Activated CD8-positive, alpha-beta memory T cell treated with anti-CD3 and anti-CD28 coated beads, Interleukin-2, amount 50 U/mL, for 24 hours (primary cell): ENCODE measurements around the gene DNAJB14.
A peak's percentile ranks its signal among the peaks of the same experiment; 100 is the strongest.

Source experiments
- DNase-seq: peaks from one replicate; pipeline ENCODE4 v3.0.0-alpha.2; 2020; ENCODE audit errors: extremely low read depth

The DNAJB14 gene

DNA sequence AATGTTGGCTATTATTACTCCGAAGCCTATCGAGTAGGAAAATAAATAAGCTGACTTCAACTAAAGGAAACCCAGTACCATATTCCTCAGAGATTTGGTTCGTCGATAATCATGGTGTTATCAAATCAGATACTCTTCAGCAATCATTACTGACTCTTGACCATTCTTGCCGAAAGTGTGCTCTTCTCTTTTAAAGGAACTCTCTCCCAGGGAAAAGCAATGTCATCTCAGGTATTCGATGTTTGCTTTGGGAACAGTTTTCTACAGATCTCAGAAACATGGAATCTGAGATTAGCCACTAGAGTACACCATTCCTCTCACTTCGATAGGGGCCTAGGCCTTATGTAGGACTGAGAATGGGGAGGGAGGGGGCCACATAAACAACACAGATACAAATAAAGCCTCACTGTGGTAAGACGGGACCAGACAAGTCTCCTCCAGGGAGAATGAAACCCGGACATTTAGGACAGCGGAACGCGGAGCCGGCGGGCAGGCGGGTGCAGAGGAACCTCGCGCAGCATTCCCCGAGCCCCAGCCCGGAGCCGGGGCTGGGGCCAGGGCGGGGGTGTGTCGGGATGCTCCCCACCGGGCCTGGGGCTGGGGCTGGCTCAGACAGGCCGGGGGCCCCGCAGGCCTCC lies 581 bp downstream of the DNAJB14 start:
- no peak for DNase-seq

- no peak for DNase-seq
These were observed 2.4 kb downstream of the DNAJB14 start for GRCh38 chr4:99943904-99944437.

DNA sequence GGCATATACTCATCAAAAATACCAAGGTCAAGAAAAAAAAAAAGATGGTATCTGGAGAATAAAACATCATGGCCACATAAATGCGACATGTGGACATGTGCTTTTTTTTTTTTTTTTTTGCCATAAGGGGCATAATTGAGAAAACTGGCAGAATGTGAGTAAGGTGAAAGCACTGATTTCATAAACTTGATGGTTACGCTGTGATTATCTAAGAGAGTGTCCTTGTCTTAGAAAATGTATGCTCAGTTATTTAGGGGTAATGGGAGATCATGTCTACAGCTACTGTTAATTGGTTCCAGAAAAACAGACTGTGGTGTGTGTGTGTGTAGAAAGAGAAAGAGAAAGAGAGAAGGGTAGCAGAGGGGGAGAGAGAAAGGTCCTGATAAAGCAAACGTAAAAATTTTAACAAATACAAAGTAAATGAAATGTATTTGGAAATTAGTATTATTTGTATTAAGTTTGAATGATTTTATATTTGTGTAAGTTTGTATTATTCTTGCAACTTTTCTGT lies 8.1 kb downstream of the DNAJB14 start:
- no peak for DNase-seq

GRCh38 chr4:99934891-99935290 lies 11.5 kb downstream of the DNAJB14 start:
- no peak for DNase-seq

DNA sequence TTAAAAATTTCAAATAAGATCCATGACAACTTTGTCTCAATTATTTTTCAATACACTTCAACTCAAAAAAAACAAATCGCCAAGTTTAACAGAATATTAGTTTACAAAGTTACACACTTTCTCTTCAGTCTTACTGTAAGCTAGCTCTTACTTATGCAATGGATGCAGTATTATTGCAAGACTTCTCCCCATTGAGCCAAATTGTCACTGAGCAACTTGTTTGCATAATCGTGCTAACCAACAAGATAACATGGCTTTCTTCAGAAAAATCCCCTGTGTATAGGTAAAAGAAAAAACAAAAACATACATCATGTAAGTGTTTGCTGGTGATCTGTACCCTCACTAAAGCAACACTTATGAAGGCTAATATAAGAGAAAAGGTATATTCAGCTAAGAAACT lies 18.9 kb downstream of the DNAJB14 start:
- no peak for DNase-seq

DNA sequence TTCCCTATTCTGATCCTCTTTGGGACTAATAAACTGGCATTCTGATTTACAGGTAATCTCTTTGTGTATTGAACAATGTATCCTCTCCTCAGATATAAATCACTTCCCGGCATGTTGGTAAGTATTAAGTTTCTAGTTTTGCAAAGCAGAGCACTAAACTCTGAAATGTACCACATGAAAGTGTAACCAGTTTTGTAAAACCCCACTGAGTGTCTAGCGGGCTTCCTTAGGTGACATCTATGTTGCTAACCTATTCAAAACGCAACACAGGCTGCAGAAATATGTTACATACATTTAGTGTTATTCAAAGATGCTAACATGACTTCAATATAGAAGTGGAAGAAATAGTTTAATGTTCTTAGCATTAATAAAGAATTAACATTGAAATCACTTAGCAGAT lies 25.2 kb downstream of the DNAJB14 start:
- no peak for DNase-seq

GRCh38 chr4:99918656-99919055 lies 27.8 kb downstream of the DNAJB14 start:
- no peak for DNase-seq

DNA sequence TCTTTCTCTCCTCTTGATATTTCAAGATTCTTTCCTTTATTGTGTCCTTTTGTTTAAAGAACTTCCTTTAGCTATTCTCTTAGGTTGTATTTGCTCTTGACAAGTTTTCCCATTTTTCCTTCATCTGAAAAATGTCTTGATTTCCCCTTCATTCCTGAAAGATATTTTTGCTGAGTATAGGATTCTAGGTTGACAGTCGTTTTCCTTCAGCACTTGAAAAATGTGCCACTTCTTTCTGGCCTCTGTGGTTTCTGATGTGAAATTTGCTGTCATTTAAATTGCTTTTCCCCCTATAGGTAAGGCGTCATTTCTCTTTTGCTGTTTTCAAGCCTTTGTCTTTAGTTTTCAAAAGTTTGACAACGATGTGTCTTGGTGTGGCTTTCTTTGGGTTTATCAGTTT lies 28.8 kb downstream of the DNAJB14 start:
- no peak for DNase-seq

- DNase-seq, result no peak
These were observed 31.0 kb downstream of the DNAJB14 start for GRCh38 chr4:99915449-99915848.

- DNase-seq, result no peak
These were observed 51.4 kb downstream of the DNAJB14 start for GRCh38 chr4:99894998-99895397.

- peak; percentile 77 for DNase-seq
These were observed 52.0 kb downstream of the DNAJB14 start, which contains the start of gene LAMTOR3 for GRCh38 chr4:99894161-99894997. TSS of gene LAMTOR3 (minus strand) at chr4:99894427. CDS start at chr4:99893963, 464 bp downstream.

- no peak for DNase-seq
These were observed 52.6 kb downstream of the DNAJB14 start for GRCh38 chr4:99893839-99894160.

- DNase-seq, result no peak
These were observed 53.4 kb downstream of the DNAJB14 start for GRCh38 chr4:99893029-99893428.

- no peak for DNase-seq
These were observed 55.1 kb downstream of the DNAJB14 start for GRCh38 chr4:99891351-99891750.

- no peak for DNase-seq
These were observed 58.6 kb downstream of the DNAJB14 start for GRCh38 chr4:99887837-99888236.

- no peak for DNase-seq
These were observed 60.3 kb downstream of the DNAJB14 start for GRCh38 chr4:99886146-99886545.

DNA sequence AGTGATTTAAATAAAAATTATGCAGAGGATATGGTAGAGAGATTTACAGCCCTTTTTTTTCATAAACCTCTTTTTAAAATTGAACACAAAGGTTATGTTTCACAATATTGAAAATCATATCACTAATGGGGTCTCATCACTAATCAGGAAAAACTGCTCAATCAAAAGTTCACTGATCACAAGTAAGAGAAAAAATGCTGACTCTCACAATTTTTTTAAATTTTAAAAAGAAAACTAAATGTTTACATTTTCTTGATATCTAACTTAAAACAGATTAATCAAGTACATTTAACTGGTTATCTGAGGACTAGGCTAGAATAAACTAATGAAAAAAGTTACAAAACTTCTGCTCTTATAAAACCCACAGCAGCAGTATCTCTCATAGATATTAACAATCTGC lies 60.7 kb downstream of the DNAJB14 start:
- no peak for DNase-seq

GRCh38 chr4:99885063-99885664 lies 61.3 kb downstream of the DNAJB14 start:
- DNase-seq, result no peak

- DNase-seq, result no peak
These were observed 67.0 kb downstream of the DNAJB14 start for GRCh38 chr4:99879458-99879857.

DNA sequence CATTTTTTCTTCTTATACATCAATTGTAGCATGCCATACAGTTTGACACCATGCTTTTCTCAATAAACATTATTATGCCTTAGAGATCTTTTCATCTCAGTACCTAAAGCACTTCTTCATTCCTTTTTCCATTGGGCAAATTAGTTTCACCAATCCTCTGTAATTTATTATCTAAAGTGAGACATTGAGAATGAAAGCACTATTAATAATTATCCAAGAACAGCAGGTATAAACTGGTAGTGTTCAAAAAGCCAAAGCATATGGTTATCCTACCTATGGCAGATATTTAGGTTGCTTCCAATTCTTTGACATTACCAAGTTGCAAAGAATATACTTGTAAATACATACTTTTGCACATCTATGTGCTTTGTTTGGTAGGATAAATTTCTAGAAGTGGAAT lies 67.8 kb downstream of the DNAJB14 start:
- DNase-seq, result no peak

GRCh38 chr4:99876946-99877345 lies 69.5 kb downstream of the DNAJB14 start:
- no peak for DNase-seq

- DNase-seq, result no peak
These were observed 71.3 kb downstream of the DNAJB14 start for GRCh38 chr4:99875071-99875470.

- DNase-seq, result no peak
These were observed 73.8 kb downstream of the DNAJB14 start for GRCh38 chr4:99872570-99872969.
